Activated CD4-positive, CD25-positive, alpha-beta regulatory T cell (primary cell): Measurements from ENCODE around the gene STK31.
"Not testable (repeated sequence)": the region's sequence is repeated elsewhere in the genome, so short reads cannot be mapped to it uniquely, and the experiment has no call there.

Experiments
- DNase-seq, 4 experiments: peaks; one replicate each; lab custom pipeline; 2025; lab: John Stamatoyannopoulos, UW

The STK31 gene

DNA sequence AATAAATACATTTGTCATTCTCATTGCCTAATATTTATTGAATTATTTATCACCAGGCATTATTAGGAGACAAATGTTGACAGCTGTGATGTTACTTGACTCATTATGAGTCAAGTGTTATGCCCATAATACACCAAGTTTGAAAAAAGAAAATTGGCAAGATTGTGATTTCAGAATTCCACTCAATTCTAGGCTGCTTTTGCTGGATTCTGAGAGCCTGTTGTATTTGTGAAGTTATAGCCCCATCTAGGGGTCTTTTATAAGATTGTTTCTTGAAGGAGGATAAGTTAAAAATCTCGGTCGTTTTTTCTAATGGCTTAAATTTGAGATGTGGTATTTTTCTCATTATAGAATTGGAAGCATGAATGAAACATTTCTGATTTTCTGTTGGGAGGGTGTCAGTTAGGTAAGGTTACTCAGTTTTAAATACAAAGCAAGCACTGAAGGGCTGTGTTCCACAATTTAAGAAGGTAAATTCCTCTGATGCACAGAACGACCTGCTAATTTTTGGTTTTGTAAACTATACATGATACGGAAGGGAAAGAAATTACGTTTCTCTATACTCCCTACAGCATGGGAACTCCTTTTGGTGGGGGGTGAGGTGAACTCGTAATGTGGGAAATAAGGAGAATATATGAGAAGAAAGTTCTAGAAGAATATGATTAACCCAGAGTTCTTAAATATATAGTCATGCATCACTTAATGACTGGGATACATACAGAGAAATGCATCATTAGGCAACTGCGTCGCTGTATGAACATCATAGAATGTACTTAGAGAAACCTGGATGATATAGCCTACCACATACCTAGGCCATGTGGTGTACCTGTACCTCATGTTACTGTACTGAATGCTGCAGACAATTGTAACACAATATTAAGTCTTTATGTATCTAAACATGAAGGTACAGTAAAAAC is 2.6 kb downstream of the STK31 start:
- no peak for DNase-seq

DNA sequence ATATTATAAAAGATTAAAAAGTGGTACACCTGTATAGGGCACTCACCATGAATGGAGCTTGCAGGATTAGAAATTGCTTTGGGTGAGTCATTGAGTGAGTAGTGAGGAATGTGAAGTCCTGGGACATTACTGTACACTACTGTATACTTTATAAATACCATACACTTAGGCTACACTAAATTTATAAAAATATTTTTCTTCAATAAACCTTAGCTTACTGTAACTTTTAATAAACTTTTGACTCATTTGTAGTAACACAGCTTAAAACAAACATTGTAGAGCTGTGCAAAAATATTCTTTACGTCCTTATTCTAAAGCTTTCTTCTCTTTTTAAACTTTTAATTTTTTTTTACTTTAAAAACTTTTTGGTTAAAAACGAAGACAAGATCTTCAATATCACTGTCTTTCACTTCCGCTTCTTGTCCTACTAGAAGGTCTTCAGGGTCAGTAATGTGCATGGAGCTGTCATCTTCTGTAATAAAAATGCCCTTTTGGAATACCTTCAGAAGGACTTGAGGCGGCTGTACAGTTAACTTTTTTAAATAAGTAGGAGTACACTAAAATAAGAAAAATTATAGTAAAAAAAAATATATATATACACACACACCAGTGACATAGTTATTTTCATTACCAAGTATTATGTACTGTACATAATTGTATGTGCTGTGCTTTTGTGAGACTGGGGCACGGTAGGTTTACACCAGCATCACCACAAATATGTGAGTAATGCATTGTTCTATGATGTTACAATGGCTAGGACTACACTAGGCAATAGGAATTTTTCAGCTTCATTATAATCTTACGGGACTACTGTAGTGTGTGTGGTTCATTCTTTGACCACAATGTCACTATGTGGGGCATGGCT is 3.5 kb downstream of the STK31 start:
- no peak for DNase-seq

- no peak for DNase-seq
Observed at GRCh38 chr7:23714150-23714464, 4.1 kb downstream of the STK31 start.

GRCh38 chr7:23714579-23714978 is 4.6 kb downstream of the STK31 start:
- no peak for DNase-seq

DNA sequence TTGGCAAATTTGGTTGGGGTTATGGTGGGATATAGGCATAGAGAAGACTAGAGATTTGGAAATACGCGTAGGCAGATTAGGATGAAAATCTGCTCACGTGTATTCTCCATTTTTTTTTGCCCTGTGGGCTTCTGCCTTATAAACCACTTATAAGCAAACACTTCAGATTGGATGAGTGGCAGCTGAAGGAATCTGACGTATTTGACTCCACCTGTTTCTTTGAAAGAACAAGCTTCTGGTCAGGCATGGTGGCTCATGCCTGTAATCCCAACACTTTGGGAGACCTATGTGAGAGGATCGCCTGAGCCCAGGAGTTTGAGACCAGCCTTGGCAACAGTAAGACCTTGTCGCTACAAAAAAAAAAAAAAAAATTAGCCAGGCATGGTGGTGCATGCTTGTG is 5.1 kb downstream of the STK31 start:
- no peak for DNase-seq

- no peak for DNase-seq
Observed at GRCh38 chr7:23717788-23718187, 7.8 kb downstream of the STK31 start.

DNA sequence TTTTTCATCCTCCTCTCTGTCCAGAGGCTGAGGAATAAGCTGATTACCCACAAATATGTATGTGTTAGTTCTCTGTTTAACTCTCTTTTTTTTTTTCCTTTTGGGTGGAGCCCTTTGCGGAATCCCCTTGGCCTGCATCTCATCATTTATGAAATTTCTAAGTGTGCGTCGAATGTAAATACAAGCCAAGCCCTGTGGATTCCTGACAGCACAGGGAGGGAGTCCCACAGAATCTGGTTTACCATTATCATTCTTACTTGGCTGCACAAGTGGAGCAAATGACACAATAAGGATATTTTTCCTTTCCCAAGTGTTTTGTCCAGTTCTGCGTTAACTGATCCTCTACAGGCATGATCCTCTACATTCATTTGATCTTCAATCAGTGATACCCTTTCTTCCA is 11.4 kb downstream of the STK31 start:
- DNase-seq = no peak

DNA sequence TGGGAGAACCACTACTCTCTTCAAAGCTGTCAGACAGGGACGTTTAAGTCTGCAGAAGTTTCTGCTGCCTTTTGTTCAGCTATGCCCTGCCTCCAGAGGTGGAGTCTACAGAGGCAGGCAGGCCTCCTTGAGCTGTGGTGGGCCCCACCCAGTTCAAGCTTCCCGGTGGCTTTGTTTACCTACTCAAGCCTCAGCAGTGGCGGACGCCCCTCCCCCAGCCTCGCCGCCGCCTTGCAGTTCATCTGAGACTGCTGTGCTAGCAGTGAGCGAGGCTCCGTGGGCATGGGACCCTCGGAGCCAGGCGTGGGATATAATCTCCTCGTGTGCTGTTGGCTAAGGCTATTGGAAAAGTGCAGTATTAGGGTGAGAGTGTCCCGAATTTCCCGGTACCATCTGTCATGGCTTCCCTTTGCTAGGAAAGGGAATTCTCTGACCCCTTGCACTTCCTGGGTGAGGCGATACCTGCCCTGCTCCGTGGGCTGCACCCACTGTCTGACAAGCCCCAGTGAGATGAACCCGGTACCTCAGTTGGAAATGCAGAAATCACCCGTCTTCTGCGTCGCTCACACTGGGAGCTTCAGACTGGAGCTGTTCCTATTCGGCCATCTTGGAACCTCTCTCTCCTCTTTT is 12.7 kb downstream of the STK31 start:
- not testable (repeated sequence) for DNase-seq

DNA sequence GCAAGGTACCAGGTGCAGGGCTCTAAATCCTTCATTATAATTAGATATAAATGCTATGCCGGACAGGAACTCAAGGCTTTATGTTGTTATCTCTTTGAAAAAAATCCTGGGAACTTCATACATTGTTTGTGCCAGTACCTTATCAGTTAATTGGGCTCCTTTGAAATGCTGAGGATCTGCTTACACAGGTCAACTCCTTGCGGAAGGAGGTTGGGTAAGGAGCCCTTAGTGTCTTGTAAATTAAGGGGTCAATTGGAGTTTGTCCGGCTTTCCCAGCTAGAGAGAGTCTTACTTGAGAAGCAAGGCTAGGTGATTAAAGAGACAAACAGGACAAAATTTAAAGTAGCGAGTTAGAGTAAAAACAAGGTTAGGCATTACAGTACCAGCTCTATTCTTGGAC is 14.1 kb downstream of the STK31 start:
- DNase-seq = not testable (repeated sequence)

DNA sequence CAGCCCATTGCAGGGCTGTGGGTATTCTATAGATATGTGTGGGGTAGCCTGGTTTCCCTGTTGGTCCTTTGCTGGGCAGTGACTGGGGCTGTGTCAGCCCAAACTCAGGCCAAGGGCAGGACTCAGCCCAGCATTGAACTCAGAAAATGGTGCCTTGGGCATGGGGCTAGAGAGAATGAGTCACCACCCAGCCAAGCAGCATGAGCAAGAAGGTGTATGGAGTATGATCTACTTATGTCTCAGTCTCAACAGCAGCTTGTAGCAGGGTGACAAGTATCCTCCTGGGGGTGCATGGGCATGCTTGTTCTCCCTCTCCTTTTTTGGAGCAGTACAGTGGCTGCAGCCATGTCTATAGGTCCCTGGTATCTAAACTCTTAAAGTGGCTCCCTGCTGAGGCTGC is 32.0 kb downstream of the STK31 start:
- DNase-seq = no peak

DNA sequence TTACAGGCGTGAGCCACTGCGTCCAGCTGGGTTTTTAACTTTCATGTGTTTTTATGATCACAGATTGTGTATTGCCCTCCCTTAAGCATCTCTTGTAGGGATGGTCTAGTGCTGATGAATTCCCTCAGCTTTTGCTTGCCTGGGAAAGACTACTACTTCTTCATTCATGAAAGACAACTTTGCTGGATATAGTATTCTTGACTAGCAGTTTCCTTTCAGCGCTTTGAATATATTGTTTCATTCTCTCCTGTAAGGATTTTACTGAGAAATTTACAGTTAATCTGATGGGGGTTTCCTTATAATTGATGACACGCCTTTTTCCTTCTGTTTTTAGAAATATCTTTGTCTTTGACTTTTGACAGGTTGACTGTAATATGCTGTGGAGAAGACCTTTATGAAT is 33.2 kb downstream of the STK31 start:
- DNase-seq = no peak

DNA sequence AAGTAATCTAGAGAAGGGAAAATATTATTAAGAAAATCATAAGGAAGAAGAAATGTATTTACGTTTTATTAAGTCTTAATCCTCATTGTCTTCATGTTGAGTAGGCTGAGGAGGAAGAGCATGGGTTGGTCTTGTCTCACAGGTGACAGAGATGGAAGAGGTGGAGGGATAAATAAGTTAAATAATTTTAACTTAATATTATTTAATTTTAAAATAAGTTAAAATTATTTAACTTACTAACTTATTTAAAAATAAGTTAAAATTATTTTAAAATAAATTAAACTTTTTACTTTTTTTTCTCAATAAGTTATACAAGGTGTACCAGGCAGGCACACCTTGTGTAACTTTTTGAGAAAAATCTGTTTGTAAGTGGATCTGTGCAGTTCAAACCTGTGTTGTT is 36.6 kb downstream of the STK31 start:
- DNase-seq = no peak

GRCh38 chr7:23751852-23752251 is 41.8 kb downstream of the STK31 start:
- DNase-seq = no peak

DNA sequence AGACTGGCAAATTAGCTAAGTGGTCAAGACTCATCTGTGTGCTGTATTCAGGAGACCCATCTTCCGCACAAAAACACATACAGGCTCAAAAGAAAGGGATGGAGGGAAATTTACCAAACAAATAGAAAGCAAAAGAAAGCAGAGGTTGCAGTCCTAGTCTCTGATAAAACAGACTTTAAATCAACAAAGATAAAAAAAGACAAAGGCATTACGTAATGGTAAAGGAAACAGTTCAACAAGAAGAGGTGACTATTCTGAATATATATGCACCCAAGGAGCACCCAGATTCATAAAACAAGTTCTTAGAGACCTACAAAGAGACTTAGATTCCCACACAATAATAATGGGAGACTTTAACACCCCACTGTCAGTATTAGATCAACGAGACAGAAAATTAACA is 48.8 kb downstream of the STK31 start:
- DNase-seq = not testable (repeated sequence)

- no peak for DNase-seq
Observed at GRCh38 chr7:23759671-23760391, 49.8 kb downstream of the STK31 start.

- no peak for DNase-seq
Observed at GRCh38 chr7:23765943-23766342, 55.9 kb downstream of the STK31 start.

- DNase-seq = no peak
Observed at GRCh38 chr7:23767514-23767913, 57.5 kb downstream of the STK31 start.

GRCh38 chr7:23768022-23768421 is 58.0 kb downstream of the STK31 start:
- DNase-seq = no peak

- DNase-seq = not testable (repeated sequence)
Observed at GRCh38 chr7:23779185-23779800, 69.3 kb downstream of the STK31 start.

DNA sequence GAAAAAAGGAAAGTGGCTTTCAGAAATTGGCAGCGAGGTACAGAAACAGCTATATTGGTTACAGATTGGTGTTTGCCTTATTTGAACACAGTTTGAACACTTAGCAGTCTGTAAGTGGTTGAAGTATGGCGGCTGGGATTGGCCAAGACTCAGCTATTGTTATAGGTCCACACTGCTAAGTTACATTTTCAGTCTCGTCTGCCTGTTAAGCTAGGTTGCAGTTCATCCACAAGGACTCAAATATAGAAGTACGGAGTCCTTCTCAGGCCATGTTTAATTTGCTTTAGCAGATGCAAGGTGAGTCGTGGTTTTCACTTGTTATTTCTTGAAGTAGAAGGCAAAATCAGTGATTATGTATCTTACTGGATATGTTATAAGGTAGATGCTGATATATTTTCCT is 73.1 kb downstream of the STK31 start:
- DNase-seq = no peak

GRCh38 chr7:23787272-23787671 is 77.3 kb downstream of the STK31 start:
- no peak for DNase-seq

DNA sequence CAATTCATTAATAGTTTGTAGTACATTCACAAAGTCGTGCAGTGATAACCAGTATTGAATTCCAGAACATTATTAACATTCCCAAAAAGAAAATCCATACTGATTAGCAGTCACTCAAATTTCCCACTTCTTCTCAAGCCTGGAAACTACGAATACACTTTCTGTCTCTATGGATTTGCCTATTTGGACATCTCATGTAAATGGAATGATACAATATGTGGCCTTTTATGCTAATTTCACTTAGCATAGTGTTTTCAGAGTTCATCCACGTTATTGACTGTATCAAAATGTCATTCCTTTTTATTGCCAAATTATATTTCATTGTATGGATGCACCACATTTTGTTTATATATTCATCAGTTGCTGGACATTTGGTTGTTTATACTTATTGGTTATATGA is 78.8 kb downstream of the STK31 start:
- no peak for DNase-seq
